ENCODE results near the gene VPS52.

Gene VPS52, protein sequence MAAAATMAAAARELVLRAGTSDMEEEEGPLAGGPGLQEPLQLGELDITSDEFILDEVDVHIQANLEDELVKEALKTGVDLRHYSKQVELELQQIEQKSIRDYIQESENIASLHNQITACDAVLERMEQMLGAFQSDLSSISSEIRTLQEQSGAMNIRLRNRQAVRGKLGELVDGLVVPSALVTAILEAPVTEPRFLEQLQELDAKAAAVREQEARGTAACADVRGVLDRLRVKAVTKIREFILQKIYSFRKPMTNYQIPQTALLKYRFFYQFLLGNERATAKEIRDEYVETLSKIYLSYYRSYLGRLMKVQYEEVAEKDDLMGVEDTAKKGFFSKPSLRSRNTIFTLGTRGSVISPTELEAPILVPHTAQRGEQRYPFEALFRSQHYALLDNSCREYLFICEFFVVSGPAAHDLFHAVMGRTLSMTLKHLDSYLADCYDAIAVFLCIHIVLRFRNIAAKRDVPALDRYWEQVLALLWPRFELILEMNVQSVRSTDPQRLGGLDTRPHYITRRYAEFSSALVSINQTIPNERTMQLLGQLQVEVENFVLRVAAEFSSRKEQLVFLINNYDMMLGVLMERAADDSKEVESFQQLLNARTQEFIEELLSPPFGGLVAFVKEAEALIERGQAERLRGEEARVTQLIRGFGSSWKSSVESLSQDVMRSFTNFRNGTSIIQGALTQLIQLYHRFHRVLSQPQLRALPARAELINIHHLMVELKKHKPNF
- total RNA-seq = 66.9 to 104 (median 76.1) reads per million in 4 experiments

DNA sequence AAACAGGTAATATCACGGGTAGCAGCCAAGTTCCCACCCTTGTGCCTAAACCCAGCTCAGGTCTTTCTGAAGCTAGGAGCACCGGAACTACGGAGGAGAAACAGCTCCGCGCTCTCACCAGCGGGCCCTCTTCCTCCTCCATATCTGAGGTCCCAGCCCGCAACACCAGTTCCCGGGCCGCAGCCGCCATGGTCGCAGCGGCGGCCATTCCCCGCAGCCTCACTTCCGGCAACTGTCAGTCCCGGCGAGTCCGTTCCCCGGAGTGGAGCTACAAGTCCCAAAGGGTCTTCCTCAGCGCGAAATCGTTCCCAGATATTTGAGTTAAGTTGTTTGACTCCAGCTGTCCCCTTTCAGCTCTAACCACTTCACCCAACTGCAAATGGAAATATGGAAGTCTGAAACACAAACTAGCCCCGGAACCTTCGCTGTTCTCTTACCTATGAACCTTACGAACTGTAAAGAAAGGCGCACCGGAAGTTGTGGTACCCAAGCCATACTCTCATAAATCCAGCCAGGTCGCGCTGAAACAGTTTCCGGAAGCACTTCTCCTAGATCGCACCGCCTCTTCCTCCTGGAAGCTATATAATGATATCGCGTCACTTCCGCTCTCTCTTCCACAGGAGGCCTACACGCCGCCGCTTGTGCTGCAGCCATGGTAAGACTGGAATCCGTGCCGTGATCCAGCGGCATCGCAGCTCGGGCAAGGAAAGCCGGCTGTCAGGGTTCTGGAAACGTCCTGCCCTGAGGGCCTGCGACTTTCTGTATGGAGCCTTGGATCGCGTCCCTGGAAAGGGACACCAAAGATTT is at the start of gene VPS52, which contains the start of gene RPS18:
Gene VPS52, minus strand, starts transcription at position 409 of the 807 bp plus-strand sequence. Its CDS starts 201 bp downstream, at position 208.
Gene RPS18, plus strand, starts transcription at position 608 of the 807 bp plus-strand sequence. Its CDS starts 45 bp downstream, at position 653.
- DNase-seq = peak; percentile 84

DNA sequence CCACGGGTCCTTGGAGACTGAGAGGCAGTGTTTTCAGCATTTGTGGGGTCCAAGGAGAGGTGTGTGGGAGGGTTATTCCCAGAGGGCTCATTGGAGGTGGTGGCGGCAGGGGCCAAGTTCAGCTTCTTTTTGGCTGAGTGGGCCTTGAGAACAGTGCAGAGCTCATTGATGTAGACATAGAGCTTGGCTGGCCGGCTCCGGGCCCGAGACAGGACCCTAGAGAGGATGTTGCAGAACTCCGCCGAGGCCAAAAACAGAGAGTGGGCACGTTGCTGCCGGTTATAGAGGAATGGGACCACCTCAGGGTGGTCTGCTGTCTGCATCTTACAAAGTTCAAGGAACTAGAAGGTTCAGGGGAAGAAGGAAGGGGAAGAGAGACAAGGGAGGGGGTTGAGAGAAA is 49.6 kb upstream of the VPS52 start:
- DNase-seq = no peak

DNA sequence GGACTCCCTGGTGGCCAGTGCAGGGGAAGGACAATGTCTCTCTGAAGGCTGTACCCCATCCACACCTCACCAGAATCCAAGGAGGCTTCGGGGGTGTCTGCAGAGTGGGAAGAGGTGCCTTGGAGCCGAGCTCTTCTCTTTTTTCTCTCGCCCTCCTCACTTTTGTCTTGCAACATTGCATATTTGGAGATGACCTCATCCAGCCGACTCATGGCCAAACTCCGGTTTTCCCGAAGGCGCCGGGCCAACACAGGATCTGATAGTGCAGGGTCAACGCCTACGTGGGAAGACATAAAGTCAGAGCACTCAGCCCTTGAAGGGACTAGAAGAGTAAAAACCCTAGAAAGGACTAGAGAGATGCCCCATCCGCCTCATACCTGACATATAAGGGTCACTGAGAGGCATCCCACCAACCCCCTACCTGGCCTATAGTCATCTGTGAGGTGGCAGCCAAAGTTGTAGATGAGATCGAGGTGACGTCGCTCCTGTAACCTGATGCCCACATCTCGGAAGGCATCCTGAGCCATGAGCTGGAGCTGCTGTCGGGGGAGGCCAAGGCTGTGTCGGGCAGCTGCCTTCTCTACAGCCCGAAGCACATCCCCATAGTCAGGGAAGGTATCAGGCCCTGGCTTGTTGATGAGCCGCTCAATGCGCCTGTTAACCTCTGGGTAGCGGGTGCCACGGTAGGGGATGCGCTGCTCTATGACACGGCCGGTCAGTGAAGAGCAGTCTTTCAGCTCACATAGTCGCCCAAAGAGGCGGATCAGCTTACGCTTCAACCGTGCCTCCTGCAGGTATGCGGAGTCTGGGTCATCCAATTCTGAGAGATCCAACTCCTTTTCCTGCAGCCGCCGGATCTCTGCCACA is 48.9 kb upstream of the VPS52 start:
- DNase-seq = no peak

GRCh38 chr6:33319939-33320314 is 48.3 kb upstream of the VPS52 start:
- DNase-seq = no peak

- DNase-seq = no peak
These were observed 46.9 kb upstream of the VPS52 start for GRCh38 chr6:33318426-33319073.

- peak; percentile 95 for DNase-seq
These were observed 46.2 kb upstream of the VPS52 start, which contains the start of gene ZBTB22 for GRCh38 chr6:33317669-33318425. Gene ZBTB22 (minus strand): TSS chr6:33317744. CDS start chr6:33316916, 828 bp downstream.

DNA sequence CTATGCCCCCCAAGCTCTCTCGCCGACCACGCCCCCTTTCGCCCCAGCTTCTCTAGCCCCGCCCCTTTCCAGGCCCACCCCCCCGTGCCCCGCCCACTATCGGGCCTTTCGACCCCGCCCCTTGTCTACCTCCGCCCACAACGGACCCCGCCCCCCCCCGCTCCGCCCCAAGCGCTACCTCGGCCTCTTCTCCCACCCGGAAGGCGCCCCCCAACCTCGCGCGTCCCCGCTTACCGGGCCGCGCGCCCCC is 45.7 kb upstream of the VPS52 start:
- peak; percentile 89 for DNase-seq

DNA sequence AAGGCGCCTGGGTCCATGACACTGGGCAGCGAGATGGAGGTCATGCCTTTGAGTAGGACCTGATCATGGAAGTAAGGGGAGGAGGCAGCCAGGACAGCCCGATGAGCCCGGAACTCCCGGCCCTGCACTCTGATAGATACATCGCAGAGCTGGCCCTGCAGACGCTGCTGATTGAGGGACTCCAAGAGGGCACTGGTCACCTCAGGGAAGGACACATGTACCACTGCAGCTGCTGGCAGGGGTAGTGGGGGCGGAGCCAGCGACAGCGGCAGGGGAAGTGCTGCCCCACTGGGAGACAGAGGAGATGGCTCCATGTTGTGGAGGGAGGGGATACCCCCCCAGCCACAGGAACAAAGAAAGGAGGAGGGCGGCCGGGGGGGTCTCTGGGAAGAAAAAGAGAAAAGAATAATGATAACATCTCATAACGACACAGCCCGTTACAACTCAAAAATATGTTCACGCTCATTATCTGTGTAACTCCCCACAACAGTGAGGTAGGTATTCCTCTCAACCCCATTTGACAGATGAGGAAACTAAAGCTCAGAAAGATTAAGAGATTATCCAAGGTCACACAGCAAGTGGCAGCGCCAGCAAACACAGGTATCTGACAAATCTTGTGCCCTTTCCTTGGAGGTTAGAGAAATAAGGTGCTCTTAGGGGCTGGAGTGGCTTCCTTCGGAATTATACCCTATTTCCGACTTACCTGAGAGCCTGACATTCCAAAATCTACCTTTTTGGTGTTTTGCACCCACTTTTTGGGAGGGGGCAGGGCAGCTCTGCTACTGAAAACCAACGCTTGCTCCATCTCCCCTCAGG is 45.1 kb upstream of the VPS52 start:
- DNase-seq = no peak

DNA sequence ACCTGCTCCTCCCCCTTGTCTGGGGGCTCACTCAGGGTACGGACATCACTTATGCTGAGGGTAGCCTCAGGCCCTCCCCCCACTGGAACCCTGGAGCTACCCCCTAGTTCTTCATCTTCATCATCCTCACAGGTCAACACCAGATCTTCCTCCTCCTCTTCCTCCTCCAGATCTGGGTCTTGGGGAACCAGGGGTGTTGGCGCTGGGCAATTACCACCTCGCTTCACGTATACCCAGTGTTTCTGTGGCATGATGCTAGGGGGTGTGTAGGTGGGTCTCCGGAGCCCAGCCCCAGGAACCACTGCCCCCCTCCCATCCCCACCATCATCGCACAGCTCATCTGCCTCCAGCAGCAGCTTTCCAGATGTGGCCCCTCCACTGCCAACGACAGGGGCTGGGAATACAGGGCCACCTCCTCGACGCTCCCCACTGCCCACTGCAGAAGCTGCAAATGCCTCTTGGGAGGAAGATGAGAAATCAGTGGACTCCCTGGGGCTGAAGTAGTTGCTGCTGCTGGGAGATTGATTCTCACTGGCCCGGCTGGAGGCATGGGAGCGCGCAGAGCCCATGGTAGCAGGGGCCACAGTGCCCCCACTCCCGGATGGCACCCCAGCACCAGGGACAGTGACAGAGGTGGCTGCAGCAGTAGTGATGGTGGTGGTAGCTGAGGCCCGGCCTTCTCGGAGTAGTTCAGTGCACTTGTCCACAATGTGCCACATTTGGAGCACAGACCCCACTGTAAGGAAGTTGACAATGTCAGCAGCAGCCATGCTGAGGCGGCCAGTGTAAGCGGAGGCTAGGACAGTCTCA is 44.3 kb upstream of the VPS52 start:
- DNase-seq = no peak

DNA sequence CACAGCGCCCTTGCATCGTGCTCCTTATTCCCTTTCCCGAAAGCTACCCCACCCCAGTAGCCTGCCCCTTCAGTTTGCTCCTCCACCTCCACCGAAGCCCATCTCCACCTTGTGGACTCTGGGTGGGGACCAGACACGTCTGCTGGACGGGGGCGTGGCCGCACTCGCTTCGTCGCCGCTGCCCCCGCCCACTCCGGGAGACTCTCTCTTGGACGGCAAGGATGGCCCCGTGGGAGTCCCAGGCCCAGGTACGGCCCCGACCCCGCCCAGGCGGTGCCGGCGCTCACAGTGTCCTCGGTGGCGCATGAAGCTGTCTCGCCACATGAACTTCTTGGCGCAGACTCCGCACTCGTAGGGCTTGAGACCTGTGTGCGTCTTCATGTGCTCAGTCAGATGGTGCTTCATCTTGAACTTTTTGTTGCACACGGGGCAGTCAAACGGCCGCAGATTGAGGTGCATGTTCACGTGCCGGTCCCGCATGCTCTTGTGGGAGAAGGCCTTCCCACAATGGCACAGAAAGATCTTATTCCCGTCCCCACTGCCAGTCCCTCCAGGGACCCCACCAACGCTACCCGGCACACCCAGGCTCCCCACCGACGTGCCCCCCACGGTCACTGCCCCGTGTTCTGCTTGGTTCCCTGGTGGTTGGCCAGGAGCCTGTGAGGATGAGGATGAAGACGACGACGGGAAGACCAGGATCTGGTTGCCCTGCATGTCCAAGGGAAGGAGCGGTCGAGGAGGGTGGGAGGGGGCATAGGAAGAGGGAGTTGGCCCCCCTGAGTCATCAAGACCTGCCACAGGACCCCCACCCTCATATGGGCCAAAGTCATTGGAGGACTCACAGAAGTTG is 43.5 kb upstream of the VPS52 start:
- DNase-seq = no peak

DNA sequence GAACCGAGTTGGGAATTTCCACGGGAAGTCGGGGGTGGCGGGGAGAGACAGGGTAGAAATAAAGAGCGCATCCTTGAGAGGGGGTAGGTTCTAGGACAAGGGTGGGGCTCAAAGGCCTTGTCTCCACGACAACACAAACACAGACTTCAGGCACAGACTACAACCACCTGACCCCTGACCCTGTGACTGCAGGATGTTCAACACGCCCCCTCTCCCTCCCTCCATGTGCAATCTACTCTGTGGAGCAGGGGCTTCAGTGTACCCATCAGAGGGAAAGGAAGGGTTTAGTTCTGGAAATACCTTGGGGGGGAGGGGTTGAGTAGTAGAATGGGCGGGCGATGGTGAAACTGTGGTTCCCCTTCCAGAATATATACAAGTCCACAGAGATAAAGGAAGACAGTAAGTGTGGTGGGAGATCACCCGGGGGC is 42.9 kb upstream of the VPS52 start:
- DNase-seq = peak; percentile 70

- DNase-seq = peak; percentile 81
These were observed 42.2 kb upstream of the VPS52 start, which contains the start of gene TAPBP for GRCh38 chr6:33313709-33314514. Gene TAPBP (minus strand): TSS chr6:33314078. CDS start chr6:33314041, 37 bp downstream.

DNA sequence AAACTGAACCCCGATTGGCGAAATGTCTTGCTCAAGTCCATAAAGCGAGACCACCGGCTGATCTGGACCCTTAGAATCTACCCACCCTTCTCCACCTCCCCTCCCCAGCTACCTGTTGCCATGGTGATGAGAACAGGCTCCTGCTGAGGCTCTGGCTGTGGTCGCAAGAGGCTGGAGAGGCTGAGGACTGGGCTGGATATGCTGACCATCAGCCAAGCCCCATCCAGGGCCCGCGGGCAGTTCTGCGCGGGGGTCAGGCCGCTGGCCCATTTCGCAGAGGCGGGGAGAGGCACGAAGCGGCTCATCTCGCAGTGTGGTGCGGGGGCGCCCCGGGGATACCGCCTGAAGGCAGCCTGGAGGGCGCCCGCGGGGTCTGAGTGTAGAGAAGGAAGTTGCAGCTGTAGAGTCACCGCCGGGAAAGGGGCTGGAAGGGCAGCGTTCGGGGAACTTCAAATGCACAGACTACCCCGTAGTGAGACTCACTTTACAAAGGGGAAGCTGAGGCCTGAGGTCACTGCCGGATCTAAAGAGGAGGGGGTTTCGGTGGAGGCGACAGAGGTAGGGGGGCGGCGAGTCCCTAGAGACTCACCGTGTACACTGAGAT is 41.5 kb upstream of the VPS52 start:
- peak; percentile 29 for DNase-seq

DNA sequence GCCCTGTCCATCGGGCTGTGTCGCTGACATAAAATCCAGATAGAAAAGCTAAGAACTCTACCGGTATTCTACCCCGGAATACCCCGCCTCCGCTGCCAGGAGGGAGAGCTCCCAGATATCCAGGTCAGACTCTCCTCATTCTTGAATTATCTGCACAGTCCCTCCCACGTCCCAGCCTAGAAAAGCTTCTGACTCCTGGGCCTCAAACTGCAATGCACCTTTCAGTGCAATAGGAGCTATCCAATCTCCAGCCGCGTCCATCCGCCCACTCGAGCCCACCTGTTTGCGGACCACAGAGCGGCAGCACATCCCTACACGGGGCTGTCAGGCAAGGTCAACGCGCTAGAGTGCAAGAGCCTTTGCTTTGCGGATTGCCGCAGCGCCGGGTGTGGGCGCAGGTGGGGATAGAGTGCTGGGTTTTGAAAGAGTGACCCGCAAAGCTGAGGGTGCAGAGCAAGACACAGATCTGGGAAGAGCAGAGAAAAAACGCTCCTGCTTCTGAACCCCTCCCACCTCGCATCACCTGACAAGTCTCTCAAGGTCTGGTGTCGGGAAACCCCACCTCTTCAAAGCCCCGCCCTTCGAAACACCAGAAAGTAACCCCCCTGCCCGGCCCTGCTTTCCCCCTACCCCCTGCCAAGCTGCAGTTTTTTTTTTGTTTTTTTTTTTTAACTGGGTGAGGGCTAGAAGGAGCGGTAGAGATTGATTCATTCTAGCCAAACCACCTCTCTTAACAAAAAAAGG is 40.9 kb upstream of the VPS52 start:
- peak; percentile 74 for DNase-seq

DNA sequence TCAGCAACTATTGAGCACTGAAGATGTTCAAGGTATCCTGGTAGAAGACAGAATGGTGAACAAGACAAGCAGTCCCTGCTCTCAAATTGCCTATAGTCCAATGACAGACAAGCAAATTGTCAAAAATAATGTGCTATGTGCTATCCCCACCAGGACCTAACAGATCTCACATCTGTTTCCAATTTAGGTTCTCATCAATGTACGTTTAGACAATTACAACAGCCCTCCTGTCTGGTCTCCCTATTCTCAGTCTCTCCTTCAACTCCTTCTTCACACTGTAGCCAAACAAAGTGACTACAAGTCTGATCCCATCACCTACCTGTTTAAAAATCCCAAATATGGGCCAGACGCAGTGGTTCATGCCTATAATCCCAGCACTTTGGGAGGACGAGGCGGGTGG is 34.7 kb upstream of the VPS52 start:
- no peak for DNase-seq

- no peak for DNase-seq
These were observed 33.4 kb upstream of the VPS52 start for GRCh38 chr6:33305052-33305451.
